Measurements from ENCODE around the gene DCLK1.

DNA sequence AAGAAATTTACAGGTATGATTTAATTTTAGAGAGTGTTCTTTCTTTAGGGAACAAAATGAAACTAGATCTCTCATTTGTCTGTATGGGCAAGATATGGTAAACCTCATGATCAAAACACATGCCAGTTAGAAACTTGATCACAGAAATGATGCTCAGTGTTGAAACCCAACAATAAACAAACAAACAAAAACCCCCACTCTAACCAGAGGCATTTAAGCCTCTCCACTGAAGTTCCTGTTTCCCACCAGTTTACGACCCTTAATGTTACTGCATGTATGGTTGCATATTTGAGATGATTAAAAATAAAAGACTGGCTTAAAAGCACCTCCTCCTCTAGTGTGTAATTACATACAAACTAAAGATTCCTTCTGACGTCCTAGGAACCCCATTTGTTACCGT is 361.4 kb downstream of the DCLK1 start:
- TF ChIP-seq POLR2AphosphoS5 (IDR thresholded peaks at IDR 0.05): no peak
- TF ChIP-seq, protein P1, sequence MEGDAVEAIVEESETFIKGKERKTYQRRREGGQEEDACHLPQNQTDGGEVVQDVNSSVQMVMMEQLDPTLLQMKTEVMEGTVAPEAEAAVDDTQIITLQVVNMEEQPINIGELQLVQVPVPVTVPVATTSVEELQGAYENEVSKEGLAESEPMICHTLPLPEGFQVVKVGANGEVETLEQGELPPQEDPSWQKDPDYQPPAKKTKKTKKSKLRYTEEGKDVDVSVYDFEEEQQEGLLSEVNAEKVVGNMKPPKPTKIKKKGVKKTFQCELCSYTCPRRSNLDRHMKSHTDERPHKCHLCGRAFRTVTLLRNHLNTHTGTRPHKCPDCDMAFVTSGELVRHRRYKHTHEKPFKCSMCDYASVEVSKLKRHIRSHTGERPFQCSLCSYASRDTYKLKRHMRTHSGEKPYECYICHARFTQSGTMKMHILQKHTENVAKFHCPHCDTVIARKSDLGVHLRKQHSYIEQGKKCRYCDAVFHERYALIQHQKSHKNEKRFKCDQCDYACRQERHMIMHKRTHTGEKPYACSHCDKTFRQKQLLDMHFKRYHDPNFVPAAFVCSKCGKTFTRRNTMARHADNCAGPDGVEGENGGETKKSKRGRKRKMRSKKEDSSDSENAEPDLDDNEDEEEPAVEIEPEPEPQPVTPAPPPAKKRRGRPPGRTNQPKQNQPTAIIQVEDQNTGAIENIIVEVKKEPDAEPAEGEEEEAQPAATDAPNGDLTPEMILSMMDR (IDR thresholded peaks at IDR 0.05): no peak
